ENCODE results near the gene RSU1. TPM values are rescaled to one million over a fixed set of nuclear protein-coding genes. Genes with fewer than 3 reads are reported as not detected.

RSU1 gene
- total and polyA plus RNA-seq, 2 of the 13 experiments (the other 11 are each of a cell fraction or from before 2014, with no cell fraction given) = 32.3 to 35.1 TPM

DNA sequence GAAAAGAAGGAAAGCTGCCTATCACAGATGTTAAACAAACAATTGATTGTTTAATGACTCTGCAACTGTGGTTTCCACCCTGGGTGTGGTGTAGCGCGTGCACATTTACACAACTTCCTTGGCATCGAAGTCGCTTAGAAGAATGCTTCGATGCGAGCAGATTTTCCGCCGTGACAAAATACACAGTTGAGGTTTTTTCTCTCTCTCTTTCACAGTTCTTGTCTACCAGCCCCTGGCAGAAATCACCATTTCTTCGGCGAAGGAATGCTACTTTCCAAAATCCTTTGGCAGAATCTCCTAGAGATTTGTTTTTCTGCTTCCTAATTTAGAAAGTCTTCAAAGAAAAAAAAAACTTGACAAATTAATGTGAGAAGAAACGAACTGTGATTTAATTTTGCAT lies 224.8 kb downstream of the RSU1 start:
- Histone ChIP-seq H3K9me3 (ENCODE audit: low read length) (no peaks in the 10 kb centered on the region), H2AFZ (ENCODE audit: low read length) (no peak overlapping the region), H4K20me1 (ENCODE audit: insufficient read depth, low read length) (no peaks in the 10 kb centered on the region), H3K4me2 (ENCODE audit: low read depth, low read length) (no peak overlapping the region), H3K4me1 (ENCODE audit: insufficient read depth, low read length) (no peaks in the 10 kb centered on the region), H3K27ac (ENCODE audit: extremely low read length, insufficient read depth, low read length) (no peak overlapping the region), H3K27me3 (ENCODE audit: control insufficient read depth in 1 of 2, insufficient read depth in 2 of 2, low read length in 2 of 2) (no peaks in the 10 kb centered on the region), H3K9ac (ENCODE audit: insufficient read depth, low read depth, low read length) (no peak overlapping the region), H3K36me3 (replicated peaks in 1 of 2; ENCODE audit: control insufficient read depth in 1 of 2, insufficient read depth in 2 of 2, low read length in 2 of 2) (no peaks in the 10 kb centered on the region), H3K4me3 (replicated peaks in 1 of 3; ENCODE audit: insufficient read depth in 1 of 3, low read depth in 2 of 3, low read length in 3 of 3) (no peak overlapping the region), H3K79me2 (ENCODE audit: insufficient read depth, low read length) (no peaks in the 10 kb centered on the region)
- 96% methylated on average over 11 of the region's 11 CpGs for WGBS (ENCODE audit: low lambda C conversion rate)
- TF ChIP-seq ZNF329 (CRISPR knock-in tag; IDR thresholded peaks at IDR 0.05; ENCODE audit: low read depth) (no peak), RFX5 (IDR thresholded peaks at IDR 0.05; ENCODE audit: low read depth, low read length) (no peak), ZSCAN29 (CRISPR knock-in tag; conservative IDR thresholded peaks at IDR 0.05) (no peak), ZNF557 (CRISPR knock-in tag; IDR thresholded peaks at IDR 0.05) (no peak), PHF20 (CRISPR knock-in tag; IDR thresholded peaks at IDR 0.05) (no peak), AGO1 (IDR thresholded peaks at IDR 0.05; ENCODE audit: low read depth, low read length, poor library complexity, severe bottlenecking) (no peak), TARDBP (CRISPR knock-in tag; IDR thresholded peaks at IDR 0.05) (no peak), ZNF333 (CRISPR knock-in tag; IDR thresholded peaks at IDR 0.05; ENCODE audit: borderline replicate concordance) (no peak)
- TF ChIP-seq, protein P1, sequence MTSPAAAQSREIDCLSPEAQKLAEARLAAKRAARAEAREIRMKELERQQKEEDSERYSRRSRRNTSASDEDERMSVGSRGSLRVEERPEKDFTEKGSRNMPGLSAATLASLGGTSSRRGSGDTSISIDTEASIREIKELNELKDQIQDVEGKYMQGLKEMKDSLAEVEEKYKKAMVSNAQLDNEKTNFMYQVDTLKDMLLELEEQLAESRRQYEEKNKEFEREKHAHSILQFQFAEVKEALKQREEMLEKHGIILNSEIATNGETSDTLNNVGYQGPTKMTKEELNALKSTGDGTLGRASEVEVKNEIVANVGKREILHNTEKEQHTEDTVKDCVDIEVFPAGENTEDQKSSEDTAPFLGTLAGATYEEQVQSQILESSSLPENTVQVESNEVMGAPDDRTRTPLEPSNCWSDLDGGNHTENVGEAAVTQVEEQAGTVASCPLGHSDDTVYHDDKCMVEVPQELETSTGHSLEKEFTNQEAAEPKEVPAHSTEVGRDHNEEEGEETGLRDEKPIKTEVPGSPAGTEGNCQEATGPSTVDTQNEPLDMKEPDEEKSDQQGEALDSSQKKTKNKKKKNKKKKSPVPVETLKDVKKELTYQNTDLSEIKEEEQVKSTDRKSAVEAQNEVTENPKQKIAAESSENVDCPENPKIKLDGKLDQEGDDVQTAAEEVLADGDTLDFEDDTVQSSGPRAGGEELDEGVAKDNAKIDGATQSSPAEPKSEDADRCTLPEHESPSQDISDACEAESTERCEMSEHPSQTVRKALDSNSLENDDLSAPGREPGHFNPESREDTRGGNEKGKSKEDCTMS (CRISPR knock-in tag; conservative IDR thresholded peaks at IDR 0.05) = no peak
- TF ChIP-seq, protein P2, sequence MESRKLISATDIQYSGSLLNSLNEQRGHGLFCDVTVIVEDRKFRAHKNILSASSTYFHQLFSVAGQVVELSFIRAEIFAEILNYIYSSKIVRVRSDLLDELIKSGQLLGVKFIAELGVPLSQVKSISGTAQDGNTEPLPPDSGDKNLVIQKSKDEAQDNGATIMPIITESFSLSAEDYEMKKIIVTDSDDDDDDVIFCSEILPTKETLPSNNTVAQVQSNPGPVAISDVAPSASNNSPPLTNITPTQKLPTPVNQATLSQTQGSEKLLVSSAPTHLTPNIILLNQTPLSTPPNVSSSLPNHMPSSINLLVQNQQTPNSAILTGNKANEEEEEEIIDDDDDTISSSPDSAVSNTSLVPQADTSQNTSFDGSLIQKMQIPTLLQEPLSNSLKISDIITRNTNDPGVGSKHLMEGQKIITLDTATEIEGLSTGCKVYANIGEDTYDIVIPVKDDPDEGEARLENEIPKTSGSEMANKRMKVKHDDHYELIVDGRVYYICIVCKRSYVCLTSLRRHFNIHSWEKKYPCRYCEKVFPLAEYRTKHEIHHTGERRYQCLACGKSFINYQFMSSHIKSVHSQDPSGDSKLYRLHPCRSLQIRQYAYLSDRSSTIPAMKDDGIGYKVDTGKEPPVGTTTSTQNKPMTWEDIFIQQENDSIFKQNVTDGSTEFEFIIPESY (CRISPR knock-in tag; IDR thresholded peaks at IDR 0.05) = no peak
- in situ Hi-C loops (cut with HindIII; ENCODE audit: extremely low pct_ligation_motif_present, low pct_unique_long_range_greater_than_20kb) = no loop called here
- DNase-seq (ENCODE audit: low spot score) (no peak), FAIRE-seq (no peak), ATAC-seq (no peak)
- ChIA-PET POLR2A (no interaction called here), CTCF (ENCODE audit: low intra/inter-chr PET ratio, low total read pairs) (no interaction called here)
- intact Hi-C loops (cut with micrococcal nuclease; ENCODE audit: unreplicated experiment) = no loop called here
- BruUV-seq (replicated peaks) = no TSS peak

Measured in HepG2 (cell line).